HCT116 (cell line): Measurements from ENCODE around the gene RINL. TPM values are rescaled to one million over a fixed set of nuclear protein-coding genes. Genes with fewer than 3 reads are reported as not detected.

Source experiments
- ATAC-seq: fragments of 200-7000 bp; cut with Tn5 transposase; 2 replicates; pipeline ENCODE4 v1.9.1; 2020; ENCODE audit warnings: mild to moderate bottlenecking, moderate library complexity
- BruUV-seq: library from RNA; stranded (reverse); fragments of 400-500 nt; replicated peaks from 2 replicates; lab custom pipeline; 2021; lab: Mats Ljungman, UMichigan
- CTCF ChIA-PET: fragments of 300-600 bp; sonication (Branson Sonifier 250); formaldehyde crosslinking; loops from one replicate; lab custom pipeline; 2021; ENCODE audit warnings: antibody characterized with exemption; lab: Charles Lee
- POLR2A ChIA-PET: fragments of 300-600, 350-600 bp; sonication (Branson Sonifier 250); formaldehyde crosslinking; loops from one replicate; lab custom pipeline; 2021; ENCODE audit warnings: antibody characterized with exemption; lab: Charles Lee
- RAD21 ChIA-PET, 2 experiments: fragments of 300-600 bp; sonication (Branson Sonifier 250); formaldehyde crosslinking; loops; one replicate each; lab custom pipeline; 2023; ENCODE audit warnings: low total read pairs in 2 of 2; ENCODE audit not compliant: uncharacterized antibody in 2 of 2, unreplicated experiment in 2 of 2, low non-redundant PET in 1 of 2; lab: Charles Lee
- DNase-seq: peaks from one replicate; pipeline ENCODE4 v3.0.0-alpha.2; 2010; ENCODE audit warnings: low read depth, low spot score
- H2AFZ ChIP-seq: fragments of 200-600 bp; shearing (Covaris generic), sonication (generic); 2 replicates; pipeline ENCODE4 v1.6.1; 2017; ENCODE audit warnings: low read depth, mixed run types, mixed read lengths, antibody characterized with exemption, low read length; ENCODE audit not compliant: poor library complexity, severe bottlenecking
- H3K27ac ChIP-seq: 2 replicates; pipeline ENCODE4 v1.5.1; 2012; ENCODE audit warnings: low read depth, low read length
- H3K27me3 ChIP-seq: fragments of 200-600 bp; sonication (generic); 2 replicates; pipeline ENCODE4 v1.6.1; 2016; ENCODE audit warnings: mixed run types, low read length, mixed read lengths; ENCODE audit not compliant: insufficient read depth
- H3K36me3 ChIP-seq, 2 experiments: fragments of 200-500 bp in 1 of 2; fragments of 200-600 bp in 1 of 2; sonication (Bioruptor generic) in 1 of 2; sonication (generic) in 1 of 2; 2 replicates each; pipeline versions ENCODE4 v1.5.1 to v1.6.1; 2014 to 2016; ENCODE audit warnings: low read length in 2 of 2, inconsistent platforms in 1 of 2, mixed read lengths in 1 of 2, mixed run types in 1 of 2; ENCODE audit not compliant: insufficient read depth in 2 of 2, control insufficient read depth in 1 of 2
- H3K4me1 ChIP-seq, 2 experiments: fragments of 200-600 bp in 1 of 2; sonication (generic) in 1 of 2; 2 replicates each; pipeline versions ENCODE4 v1.5.1 to v1.6.1; 2012 to 2017; ENCODE audit warnings: low read length in 2 of 2, inconsistent platforms in 1 of 2, mild to moderate bottlenecking in 1 of 2, mixed read lengths in 1 of 2, mixed run types in 1 of 2, moderate library complexity in 1 of 2; ENCODE audit not compliant: insufficient read depth in 2 of 2, control insufficient read depth in 1 of 2
- H3K4me2 ChIP-seq: fragments of 200-600 bp; sonication (generic); 2 replicates; pipeline ENCODE4 v1.6.1; 2017; ENCODE audit warnings: mixed run types, low read length, mixed read lengths
- H3K4me3 ChIP-seq, 2 experiments: fragments of 200-600 bp in 1 of 2; sonication (generic) in 1 of 2; replicated peaks in 1 of 2; 2 replicates each; pipeline ENCODE4 v1.5.1; 2011 to 2016; ENCODE audit warnings: low read length in 2 of 2, control low read depth in 1 of 2, low read depth in 1 of 2, mild to moderate bottlenecking in 1 of 2, mixed read lengths in 1 of 2, mixed run types in 1 of 2
- H3K79me2 ChIP-seq: fragments of 200-600 bp; sonication (generic); 2 replicates; pipeline ENCODE4 v1.6.1; 2017; ENCODE audit warnings: mild to moderate bottlenecking, mixed run types, low read length, moderate library complexity, mixed read lengths; ENCODE audit not compliant: insufficient read depth
- H3K9ac ChIP-seq: fragments of 200-600 bp; sonication (generic); 2 replicates; pipeline ENCODE4 v1.6.1; 2016; ENCODE audit warnings: low read length, mixed read lengths
- H3K9me2 ChIP-seq: fragments of 200-600 bp; sonication (generic), shearing (Covaris generic); 2 replicates; pipeline ENCODE4 v1.6.1; 2017; ENCODE audit warnings: mixed run types, mild to moderate bottlenecking, moderate library complexity; ENCODE audit not compliant: insufficient read depth
- H3K9me3 ChIP-seq, 2 experiments: fragments of 200-500 bp in 1 of 2; fragments of 200-600 bp in 1 of 2; sonication (Bioruptor generic) in 1 of 2; sonication (generic) in 1 of 2; 2 replicates each; pipeline ENCODE4 v1.6.1; 2014 to 2017; ENCODE audit warnings: low read length in 2 of 2, mixed read lengths in 2 of 2, inconsistent platforms in 1 of 2, low read depth in 1 of 2, mild to moderate bottlenecking in 1 of 2, mixed run types in 1 of 2, moderate library complexity in 1 of 2; ENCODE audit not compliant: control insufficient read depth in 1 of 2, insufficient read depth in 1 of 2
- H4K20me1 ChIP-seq: fragments of 200-600 bp; sonication (generic), shearing (Covaris generic); 2 replicates; pipeline ENCODE4 v1.6.1; 2017; ENCODE audit warnings: mixed run types, mild to moderate bottlenecking, moderate library complexity; ENCODE audit not compliant: insufficient read depth
- CEBPB ChIP-seq: IDR thresholded peaks from 2 replicates; pipeline ENCODE4 v1.6.1; 2012; ENCODE audit warnings: low read depth
- EGR1 ChIP-seq: IDR thresholded peaks from 2 replicates; pipeline ENCODE4 v1.6.1; 2012; ENCODE audit warnings: low read depth
- ELF1 ChIP-seq: IDR thresholded peaks from 2 replicates; pipeline ENCODE4 v1.6.1; 2012; ENCODE audit warnings: low read depth, borderline replicate concordance
- EZH2phosphoT487 ChIP-seq: fragments of 200-600 bp; IDR thresholded peaks from 2 replicates; pipeline ENCODE4 v1.6.1; 2018; ENCODE audit warnings: antibody characterized with exemption, borderline replicate concordance
- RAD21 ChIP-seq: IDR thresholded peaks from 2 replicates; pipeline ENCODE4 v1.6.1; 2012; ENCODE audit warnings: low read depth, mild to moderate bottlenecking
- SIN3A ChIP-seq: IDR thresholded peaks from 2 replicates; pipeline ENCODE4 v1.6.1; 2012; ENCODE audit warnings: low read depth
- SP1 ChIP-seq: IDR thresholded peaks from 2 replicates; pipeline ENCODE4 v1.6.1; 2012; ENCODE audit warnings: low read depth
- TCF7L2 ChIP-seq: IDR thresholded peaks from 2 replicates; pipeline ENCODE4 v1.7.0; 2011; ENCODE audit warnings: borderline replicate concordance, inconsistent platforms; ENCODE audit not compliant: insufficient read depth, insufficient read length; ENCODE audit errors: extremely low read depth
- YY1 ChIP-seq: IDR thresholded peaks from 2 replicates; pipeline ENCODE4 v1.6.1; 2011; ENCODE audit warnings: low read length, low read depth, moderate library complexity, mild to moderate bottlenecking; ENCODE audit not compliant: insufficient replicate concordance; ENCODE audit errors: extremely low read depth
- intact Hi-C: fragments of 100-400 bp; cut with micrococcal nuclease; formaldehyde crosslinking; loops from 2 replicates; pipeline ENCODE4 v1.10.0; 2022
- total RNA-seq: library from RNA; stranded (reverse); gene quantifications from one replicate; pipeline ENCODE4 v1.2.1, GENCODE V29; 2021; ENCODE audit not compliant: unreplicated experiment
- TF ChIP-seq, protein P1 (sequence below): IDR thresholded peaks from 2 replicates; pipeline ENCODE4 v1.6.1; 2011; ENCODE audit warnings: mild to moderate bottlenecking, low read length, moderate library complexity; ENCODE audit not compliant: insufficient replicate concordance; ENCODE audit errors: extremely low read depth

Gene RINL
- total RNA-seq, 1 experiment from 2014 or later, result 28.6 TPM

DNA sequence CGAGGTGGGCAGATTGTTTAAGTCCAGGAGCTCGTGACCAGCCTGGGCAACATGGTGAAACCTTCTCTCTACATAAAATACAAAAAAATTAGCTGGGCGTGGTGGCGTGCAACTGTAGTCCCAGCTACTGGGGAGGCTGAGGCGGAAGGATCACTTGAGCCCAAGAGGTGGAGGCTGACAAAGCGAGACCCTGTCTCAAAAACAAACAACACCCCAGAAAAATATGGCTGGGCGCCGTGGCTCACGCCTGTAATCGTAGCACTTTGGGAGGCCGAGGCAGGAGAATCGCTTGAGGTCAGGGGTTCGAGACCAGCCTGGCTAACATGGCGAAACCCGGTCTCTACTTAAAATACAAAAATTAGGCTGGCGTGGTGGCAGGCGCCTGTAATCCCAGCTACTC lies 24.9 kb downstream of the RINL start (continued):
- TF ChIP-seq, protein P1, sequence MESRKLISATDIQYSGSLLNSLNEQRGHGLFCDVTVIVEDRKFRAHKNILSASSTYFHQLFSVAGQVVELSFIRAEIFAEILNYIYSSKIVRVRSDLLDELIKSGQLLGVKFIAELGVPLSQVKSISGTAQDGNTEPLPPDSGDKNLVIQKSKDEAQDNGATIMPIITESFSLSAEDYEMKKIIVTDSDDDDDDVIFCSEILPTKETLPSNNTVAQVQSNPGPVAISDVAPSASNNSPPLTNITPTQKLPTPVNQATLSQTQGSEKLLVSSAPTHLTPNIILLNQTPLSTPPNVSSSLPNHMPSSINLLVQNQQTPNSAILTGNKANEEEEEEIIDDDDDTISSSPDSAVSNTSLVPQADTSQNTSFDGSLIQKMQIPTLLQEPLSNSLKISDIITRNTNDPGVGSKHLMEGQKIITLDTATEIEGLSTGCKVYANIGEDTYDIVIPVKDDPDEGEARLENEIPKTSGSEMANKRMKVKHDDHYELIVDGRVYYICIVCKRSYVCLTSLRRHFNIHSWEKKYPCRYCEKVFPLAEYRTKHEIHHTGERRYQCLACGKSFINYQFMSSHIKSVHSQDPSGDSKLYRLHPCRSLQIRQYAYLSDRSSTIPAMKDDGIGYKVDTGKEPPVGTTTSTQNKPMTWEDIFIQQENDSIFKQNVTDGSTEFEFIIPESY, result no peak
- TF ChIP-seq EGR1 (no peak), CEBPB (no peak), RAD21 (no peak), ELF1 (no peak), EZH2phosphoT487 (no peak)

DNA sequence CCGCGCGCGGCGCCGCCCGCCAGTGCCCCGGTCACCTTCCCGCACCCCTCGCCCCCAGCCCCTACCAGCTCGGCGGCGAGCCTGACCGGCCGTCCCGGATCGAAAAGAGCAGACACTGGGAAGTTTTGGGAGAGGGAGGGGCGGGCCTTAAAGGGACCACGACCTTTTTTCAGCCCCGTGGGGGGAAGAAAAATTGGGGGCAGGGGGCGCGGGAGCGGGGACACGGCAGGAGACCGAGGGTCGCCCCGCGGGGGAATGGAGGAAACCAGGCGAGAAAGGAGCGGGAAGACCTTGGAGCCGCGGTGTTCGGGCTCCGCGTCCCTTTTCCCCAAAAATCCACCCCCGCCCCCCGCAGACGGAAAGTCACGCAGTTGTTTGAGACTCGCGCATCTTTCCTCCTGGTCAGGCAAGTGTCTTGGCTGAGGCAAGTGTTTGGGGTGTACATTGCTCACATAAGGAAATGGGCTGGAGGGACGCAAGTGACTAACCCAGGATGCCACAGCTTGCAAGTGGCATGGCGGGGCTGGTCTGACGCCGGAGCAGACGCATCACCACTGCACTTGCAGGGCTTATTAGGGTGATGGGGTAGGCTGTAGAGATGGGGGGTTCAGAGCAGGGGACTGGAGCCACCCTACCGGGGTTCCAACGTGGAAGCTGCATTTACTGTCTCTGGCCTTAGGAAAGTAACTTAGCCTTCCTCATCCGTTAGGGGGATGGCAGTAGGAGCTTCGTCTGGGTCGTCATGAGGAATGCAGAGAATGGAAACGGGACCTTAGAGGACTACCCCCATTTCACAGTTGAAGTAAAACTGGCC lies 25.6 kb downstream of the RINL start:
- RAD21 ChIA-PET, result no interaction called here
- CTCF ChIA-PET, result interaction anchor here (1.1 to 1.5 kb wide), 3 partner anchors 22 to 77 kb away, joined by 5 to 6 read pairs (median 5); partner anchors contain the start of genes MRPS12 and SARS2
- H3K27ac ChIP-seq, result peak overlapping the region; percentile 89
- ATAC-seq (no peak), DNase-seq (no peak)
- peak overlapping the region; percentile 96 for H3K9ac ChIP-seq
- no peaks in the 10 kb centered on the region for H3K9me3 ChIP-seq
- H3K36me3 ChIP-seq, result peaks cover 4 to 12% of the 10 kb centered on the region in 2 experiments
- H2AFZ ChIP-seq, result no peak overlapping the region
- peak overlapping the region; percentile 56 to 84 for H3K4me3 ChIP-seq
- H3K4me1 ChIP-seq, result peaks cover 14 to 39% of the 10 kb centered on the region in 2 experiments
- H3K79me2 ChIP-seq, result peaks cover 18% of the 10 kb centered on the region
- H3K9me2 ChIP-seq, result no peaks in the 10 kb centered on the region
- POLR2A ChIA-PET, result interaction anchor here (1.0 to 2.4 kb wide), 3 partner anchors 8 to 35 kb away, joined by 3 to 12 read pairs (median 6); no protein-coding TSS in a partner anchor
- BruUV-seq, result no TSS peak
- H3K27me3 ChIP-seq, result no peaks in the 10 kb centered on the region
- intact Hi-C loops, result loop anchor here (5.0 kb wide), 1 partner anchor 170 kb away; no protein-coding TSS in a partner anchor
- H3K4me2 ChIP-seq, result peak overlapping the region; percentile 99
- no peak for TF ChIP-seq TCF7L2
- no peak for TF ChIP-seq SIN3A
- peak; percentile 11 for TF ChIP-seq YY1
- TF ChIP-seq RAD21, result no peak
- peak; percentile 24 for TF ChIP-seq SP1
- 0 out of 2 replicates have a peak, but pooled peaks cover under 1% of the 10 kb centered on the region for H4K20me1 ChIP-seq
